Left kidney (tissue), 2 donors: ENCODE measurements around the gene PCDH9. TPM values are rescaled to one million over a fixed set of nuclear protein-coding genes. Genes with fewer than 3 reads are reported as not detected.
A peak's percentile ranks its signal among the peaks of the same experiment; 100 is the strongest.

Experiments
- DNase-seq: peaks from one replicate; pipeline ENCODE4 v3.0.0-alpha.2; 2013
- polyA plus RNA-seq: library from polyadenylated mRNA; unstranded; fragments of 120-200 nt; gene quantifications from one replicate; pipeline ENCODE4 v1.2.1, GENCODE V29; 2013; ENCODE audit not compliant: insufficient read length

The PCDH9 gene
- polyA plus RNA-seq, 1 donor = 15.3 TPM

DNA sequence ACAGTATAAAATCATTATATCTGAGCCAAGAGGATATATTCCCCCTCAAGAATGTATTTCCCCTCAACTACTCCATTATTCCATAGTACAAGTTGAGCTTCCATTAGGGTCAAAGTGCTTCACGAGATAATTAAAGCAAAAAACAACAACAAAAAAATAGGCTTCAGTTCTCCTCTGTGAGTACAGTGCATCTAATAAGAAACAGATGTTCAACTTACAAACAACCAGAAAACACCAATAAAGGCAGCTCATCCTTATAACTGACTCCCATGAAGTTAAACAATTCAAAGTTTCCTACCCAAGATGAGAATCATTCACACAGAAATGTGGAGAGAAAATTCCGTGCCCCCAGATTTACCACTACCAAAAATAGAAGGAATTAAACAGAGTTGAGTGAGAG, 854.4 kb downstream of the PCDH9 start:
- DNase-seq = no peak

DNA sequence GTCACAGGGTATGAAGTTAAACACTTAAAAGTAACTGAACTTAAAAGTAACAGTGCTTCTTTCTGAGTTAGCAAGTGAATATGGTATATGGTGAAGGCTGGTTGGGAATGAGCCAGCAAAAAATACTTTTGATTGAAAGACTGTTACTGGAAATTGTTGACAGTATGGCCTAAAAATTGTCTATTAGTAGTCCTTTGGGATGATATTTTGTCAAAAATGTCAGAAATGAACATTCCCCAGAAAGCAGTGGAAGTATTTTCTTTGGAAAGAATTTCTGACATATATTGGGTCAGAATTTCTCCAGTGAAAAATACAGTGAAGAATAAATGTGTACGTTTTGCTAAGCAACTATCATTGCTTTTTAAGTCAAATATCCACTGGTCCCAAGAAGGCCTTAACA, 860.5 kb downstream of the PCDH9 start:
- no peak for DNase-seq

DNA sequence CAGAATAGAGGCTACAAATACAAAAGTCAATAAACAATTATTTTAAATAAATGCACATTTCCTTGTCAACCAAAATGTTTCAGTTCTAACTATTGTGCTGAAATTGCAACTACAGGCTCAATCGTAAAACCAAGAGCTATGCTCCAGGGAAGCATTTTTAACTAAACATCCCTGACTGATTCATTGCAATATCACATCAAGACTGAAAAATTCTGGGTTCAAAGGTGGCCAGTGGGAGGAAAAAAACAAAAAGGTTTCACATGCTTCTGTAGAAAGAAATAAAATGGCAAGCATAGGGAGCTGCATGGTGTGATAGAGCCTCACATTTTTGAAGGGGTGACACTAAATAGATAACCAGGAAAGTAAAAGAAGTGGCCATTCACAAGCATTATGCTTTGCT, 862.8 kb downstream of the PCDH9 start:
- DNase-seq = no peak

DNA sequence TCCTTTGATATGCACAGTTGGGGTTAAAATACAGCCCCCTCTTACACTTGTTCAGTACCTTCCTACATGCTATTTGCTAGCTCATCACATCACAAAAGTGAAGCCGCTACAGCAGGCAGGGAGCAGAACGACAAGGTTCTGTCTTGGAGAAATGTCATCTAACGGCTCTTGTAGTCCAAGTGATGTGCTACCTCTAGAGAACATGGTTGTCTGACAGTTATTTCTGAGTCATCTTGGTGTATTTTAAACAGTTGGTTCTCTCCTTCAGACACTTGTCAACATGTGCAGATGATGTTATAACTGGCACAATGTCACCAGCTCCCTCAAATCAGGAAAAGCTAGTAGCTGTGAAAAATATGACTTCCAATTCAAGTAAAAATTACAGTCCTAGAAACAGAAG, 865.0 kb downstream of the PCDH9 start:
- no peak for DNase-seq

DNA sequence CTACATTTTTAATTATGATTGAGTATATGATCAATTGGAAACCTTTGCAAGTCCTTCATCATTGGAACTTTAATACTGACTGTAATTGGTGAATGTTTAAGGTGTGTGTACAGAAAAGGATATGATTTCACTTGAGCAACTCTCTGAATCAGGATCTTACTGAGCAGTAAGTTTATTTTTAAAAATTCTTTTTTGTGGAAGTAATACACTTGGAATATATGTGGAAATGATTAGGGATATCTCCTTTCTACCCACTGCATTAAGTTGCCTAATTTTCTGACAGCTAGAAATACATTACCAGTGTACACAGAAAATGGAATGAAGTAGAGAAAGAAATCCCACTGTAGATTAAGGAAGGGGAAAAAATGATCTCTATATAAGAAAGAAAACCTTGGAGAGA, 865.8 kb downstream of the PCDH9 start:
- DNase-seq = no peak

DNA sequence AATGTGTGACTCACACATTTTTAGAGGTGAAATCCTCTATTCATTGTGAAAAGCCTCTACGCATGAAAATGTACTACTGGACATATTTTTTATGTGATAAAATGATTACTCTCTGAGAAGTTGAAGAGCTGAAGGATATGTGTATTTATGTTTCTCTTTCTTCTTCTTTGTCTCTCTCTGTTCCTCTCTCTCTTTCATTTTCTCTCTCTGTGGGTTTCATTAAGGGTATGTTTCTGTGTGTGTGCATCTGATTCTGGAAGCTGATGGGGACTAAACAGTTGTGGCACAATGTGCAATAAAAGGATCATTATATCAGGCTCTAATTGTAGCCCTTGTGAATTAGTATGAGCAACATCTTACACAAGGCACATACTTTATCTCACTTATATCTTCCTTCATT, 867.7 kb downstream of the PCDH9 start:
- DNase-seq = no peak

DNA sequence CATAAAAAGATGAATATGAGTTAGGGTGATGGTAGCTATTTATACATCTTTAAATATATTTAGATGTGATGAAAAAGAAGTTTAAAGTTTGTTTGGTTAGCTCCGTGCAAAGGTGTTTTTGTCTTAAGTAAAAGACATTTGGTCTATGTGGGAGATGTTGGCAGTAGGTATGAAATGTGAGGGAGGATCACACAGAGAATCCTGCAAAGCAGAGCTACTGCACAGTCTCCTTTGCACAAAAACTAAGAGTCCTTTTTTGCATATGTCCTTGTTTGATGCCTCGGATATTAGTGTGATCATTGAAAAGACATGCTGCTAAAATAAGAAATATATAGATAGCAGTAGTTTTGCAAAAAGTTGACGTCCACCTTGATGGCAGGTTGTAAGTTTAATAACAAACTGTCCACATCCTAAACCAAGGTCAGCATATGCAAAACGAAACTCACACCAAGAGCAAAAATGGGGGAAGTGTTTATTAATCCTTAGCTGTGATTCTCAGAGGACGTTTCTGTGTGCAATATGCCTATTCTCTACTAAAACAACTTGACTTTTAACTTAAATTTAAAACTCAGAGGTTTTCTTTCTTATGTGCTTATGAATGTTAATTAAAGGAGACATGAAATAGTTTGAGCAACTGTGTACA, 870.1 kb downstream of the PCDH9 start:
- no peak for DNase-seq

DNA sequence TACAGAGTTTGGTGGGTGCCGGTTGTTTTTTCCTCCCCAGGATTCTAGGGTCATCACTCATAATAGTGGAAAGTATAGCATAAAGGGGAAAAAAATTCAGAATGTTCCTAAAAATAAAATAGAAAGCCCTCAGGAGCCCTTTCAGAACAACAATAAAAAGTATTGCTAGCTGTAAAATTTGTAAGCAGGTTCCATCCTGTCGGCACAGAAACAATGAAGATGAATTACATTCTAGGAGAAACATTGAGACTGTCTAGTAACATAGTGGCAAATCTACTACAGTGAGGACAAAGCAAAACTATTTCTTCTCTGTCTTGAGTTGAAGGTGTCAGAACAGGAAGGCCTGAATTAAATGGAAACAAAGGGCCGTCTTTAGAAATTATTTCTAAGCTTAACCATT, 870.7 kb downstream of the PCDH9 start:
- DNase-seq = no peak

DNA sequence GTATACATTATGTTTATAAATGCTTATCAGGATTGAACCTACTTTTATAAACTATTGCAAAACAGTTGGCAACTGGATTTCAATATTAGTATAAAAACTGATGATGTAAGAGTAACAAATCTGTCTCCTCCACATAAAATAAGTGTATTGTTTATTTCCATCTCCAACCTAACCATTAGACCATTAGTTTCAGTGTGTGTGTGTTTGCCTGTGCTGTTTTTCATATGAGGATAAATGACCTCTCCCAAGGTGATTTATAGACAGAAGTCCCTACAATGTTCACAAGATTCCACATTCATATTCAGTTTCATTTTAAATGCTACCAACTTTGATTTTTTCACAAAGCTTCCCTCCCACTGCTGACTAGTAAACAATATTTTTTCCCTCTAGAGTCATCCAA, 871.6 kb downstream of the PCDH9 start:
- DNase-seq = no peak

DNA sequence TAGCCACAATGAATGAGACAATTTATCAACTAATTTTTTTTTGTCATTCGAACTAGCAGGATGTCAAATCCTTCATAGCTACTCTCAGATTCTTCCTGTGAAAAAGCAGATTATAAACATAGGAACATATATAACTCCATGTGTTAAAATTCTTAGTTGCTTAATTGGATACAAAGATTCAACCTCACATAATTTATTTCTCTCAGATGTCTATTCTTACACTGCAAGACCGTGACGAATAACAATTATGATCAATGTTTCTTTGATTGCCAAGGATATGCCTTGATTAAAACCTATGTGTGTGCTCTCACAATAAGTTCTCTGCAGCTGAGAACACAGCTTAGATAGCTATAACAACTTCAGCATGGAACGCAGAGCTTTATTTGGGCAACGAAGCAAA, 872.7 kb downstream of the PCDH9 start:
- DNase-seq = no peak

DNA sequence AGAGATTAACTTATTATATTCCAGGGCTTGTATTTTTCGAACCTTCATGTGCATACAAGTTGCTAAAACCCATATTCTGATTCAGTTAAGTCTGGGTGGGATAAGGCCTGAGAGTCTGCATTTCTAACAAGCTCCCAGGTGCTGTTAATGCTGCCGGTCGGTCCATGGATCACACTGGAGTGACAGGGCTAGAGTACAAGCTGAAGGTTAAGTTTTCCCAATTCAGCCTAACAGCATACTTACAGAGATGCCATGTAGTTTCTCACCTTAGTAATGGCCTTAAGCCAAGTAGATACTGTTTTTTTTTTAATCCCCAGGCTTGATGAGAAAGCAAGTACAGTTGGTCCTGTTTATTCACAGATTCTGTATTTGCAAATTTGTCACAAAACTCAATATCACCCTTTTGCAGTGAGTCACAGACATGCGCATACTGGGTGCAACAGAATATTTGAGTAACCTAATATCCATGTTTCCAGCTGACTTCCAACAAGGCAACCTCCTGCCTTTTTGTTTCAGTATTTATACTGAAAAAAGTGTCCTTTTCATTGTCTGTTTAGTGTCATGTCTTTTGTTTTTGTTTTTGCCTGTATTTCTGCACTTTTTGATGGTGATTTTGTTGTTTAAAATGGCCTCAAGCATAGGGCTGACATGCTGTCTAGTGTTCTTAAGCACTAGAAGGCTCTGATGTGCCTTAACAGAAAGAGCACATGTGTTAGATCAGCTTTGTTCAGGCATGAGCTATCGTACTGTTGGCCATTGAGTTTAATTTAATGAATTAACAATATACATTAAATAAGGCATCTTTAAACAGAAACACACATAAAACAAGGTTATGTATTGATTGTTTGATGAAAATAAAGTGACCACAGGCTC, 875.0 kb downstream of the PCDH9 start:
- no peak for DNase-seq

DNA sequence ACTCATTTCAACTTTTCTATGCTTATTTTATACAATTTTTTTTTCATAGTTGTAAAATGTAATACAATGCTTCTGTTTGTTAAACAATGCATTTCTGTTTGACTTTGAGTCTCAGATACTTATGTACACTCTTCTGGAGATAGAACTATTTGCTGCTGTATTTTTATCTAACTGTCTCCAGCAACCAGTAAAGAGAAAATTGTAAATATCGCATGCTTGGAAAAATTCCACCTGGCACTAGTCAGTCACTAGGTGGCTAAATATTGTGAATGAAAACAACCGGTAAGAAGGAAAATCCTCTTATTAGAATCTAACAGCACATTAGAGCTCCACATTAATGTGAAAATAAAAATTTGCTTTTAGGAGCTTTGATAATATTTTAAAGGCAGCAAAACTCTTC, 876.5 kb downstream of the PCDH9 start:
- DNase-seq = no peak

DNA sequence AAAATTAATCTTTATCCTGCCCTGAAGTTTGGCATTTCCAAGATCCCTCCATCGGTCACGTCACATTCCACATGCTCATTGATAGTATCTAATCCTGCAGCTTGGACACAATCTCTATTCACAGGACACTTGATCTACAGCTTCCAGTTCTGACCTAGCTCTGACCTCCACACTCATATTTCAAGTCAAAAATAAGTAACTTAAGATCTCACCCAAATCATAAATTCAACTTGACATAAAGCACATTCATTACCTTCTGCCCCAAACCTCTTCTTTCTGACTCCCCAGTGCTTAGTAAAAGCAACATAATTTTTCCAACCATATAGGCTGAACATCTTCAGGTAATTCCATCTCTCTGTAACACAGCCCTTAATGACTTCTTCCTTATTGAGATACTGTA, 880.2 kb downstream of the PCDH9 start:
- no peak for DNase-seq

DNA sequence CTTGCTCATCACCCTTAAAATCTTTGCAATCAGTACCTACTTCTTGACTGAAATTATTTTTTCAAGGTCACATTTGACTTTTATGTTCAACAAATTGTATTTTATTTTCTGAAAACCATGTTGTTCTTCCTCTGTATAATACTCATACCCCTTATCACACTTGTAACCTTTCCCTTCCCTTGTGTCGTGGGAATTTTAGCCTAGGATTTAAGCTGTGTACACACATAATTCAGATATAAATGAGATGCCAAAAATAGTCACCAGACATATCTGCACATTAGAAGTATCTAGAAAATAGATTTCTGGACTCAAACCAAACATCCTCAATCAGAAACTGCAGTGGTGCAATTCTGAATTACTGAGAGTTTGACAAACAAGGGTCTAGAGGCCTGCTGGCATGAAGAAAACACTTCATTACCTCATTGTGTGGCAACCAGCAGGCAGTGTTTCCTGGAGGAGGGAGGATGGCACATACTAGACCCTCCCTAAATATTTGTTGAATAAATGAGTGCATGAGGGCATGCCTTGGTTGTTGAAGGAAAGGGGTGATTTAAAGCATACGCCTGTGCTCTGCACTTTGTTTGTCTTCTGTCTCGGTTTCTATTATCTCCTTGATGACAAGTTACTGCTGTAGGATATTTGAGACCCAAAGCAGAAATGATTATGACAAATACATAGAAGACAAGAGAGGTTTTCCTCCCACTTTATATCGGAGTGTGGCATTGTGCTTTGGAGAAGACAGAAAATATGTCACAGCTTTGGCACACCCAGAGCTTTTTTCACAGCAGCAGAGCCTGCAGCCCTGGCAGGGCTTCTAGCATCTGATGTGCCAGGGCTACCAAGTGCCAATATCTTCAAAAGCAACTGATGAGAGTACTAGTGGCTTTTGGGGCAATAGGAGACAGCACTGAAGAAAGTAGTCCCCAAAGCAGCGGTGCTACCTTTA, 881.1 kb downstream of the PCDH9 start:
- no peak for DNase-seq

DNA sequence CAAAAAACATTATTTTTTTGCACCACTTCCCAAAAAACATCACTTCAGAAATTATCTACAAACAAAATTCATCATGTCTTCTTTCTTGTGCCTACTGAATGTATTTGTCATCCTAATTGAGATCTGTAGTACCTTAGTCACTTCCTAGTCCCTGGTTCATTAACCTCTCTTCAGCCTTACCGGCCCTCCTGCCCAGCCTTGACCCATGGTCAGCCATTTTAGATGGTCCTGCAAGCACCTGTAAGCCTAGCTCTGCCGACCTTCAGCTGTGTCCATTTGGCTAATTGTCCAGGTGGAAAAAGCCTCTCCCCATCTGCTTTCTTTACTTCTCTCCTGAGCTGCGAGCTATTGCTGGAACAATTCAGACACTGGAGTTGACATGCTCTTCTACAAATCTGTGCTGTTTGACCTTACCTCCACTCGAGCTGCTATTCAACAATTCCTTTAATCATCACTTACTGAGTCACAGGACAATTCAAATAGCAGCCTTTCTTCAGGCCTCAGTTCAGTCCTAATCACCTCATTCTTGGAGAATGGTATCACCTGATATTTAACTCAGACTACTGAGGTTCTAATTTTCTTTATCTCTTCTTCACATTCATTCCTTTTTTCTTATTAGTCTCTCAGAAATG, 882.5 kb downstream of the PCDH9 start:
- no peak for DNase-seq

DNA sequence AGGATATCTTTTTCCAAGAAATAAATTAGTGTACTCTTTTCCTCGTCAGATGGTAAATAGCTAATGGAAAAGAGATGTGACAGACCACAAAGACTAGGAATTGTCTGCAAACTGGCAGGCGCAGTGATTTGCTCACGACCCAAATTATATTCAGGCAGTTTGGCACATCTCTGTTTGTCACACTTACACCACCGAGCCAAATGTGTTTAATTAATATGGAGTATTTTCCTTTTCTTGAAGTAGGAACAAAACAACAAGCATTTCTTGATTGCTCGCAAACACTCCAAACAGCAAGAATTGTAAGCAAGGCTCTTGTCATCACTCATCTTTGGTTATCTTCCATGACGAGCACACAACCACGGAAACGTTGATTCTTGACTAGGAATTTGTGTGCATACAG, 884.2 kb downstream of the PCDH9 start:
- no peak for DNase-seq

DNA sequence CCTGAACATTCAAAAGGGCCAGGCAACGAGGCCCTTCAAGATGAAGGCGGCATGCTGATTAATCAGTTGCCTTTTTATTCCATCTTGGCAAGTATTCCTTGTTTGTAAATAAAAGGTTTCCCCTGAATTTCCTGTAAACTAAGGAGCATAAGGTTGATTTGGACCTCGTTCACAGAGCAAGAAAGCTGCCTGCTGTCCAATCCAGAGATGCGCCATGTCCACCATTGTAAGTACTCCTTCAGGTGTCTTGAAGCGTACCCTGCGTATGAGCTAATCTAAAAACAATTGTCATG, 884.7 kb downstream of the PCDH9 start:
- no peak for DNase-seq

DNA sequence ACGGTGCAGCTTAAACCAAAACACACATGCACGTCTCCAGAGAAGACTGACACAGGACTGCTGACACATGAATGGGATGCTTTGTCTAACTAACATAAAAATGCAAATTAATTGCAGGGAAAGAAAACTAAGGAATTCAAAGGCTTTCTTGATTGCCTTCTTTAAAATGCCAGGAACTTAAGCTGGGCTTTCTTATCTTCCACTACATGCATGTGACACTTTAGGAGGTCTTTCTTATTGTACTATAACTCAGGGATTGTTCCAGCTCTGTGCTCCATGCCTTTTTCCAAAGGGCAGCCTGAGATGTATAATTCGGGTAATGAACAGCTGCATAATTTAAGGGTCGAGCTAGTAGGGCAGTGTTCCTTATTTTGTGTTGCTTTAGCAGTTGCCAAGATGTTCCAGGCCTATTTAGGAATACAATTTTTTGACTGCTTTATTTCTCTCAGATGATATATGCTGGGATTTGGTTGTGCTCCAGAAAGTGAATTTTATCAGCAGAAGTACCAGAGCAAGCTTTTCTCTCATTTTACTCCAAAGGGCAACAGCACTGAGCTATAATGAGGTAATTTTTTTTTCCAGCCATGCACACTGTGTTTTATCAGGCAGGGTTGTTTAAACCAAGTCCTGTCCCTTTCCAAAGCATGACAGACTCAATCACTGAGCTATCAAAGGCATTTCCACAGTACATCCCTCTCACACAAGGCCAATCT, 885.2 kb downstream of the PCDH9 start:
- peak; percentile 72 for DNase-seq

DNA sequence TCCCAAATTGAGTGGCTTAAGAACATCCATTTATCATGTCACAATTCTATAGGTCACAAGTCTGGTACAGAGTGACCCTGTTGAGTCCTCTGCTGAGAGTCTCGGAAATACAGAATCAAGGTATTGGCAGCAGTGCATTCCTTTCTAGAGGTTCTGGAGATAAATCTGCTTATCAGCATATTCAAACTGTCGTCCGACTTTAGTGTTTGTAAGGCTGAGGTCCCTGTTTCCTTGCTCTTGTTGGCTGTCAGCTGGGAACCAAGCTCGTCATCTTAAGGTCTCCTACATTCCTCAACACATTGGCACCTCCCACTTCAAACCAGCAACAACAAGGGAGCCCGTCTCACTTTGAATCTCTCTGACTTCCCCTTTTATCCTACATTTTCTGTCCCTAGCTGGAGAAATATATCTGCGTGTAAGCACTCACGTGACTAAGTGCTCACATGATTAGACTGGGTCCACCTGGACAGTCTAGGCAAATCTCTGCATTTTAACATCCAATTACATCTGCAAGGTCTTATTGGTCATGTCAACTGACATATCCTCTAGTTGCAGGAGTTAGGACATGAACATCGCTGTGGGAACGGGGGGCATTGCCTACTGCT, 886.8 kb downstream of the PCDH9 start:
- DNase-seq = no peak

DNA sequence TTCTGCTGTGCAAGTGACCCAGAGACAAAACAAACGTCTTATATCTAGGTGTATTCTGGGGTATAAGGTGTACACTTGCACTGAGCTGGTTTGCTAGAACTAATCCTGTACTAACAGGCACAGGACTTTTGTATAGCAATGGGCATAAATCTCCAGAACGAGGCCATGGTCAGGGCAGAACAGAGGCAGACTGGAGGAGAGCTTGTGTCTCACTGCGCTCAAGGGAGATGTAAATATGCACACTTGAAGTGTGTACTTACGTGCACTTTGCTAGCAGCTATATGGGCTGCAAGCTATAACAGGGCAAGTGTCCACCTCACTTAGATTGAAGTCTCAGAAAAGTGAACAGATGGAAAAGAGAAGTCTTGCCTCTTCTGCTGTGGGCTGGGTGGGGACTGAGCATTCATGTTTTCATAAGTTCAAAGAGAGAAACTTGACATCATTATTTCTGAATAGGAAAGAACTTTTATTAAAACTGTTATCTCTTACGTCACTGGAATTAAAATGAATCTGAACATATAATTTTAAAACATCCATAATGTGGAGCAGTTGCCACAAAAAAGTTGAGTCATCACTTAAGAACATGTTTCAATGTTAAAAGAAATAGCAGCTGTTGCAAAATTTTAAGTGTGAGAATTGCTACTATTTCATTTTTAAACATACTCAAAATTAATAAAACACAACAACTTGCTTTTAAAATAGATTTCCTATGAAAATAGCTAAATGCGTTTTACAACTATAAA, 888.3 kb downstream of the PCDH9 start:
- no peak for DNase-seq

DNA sequence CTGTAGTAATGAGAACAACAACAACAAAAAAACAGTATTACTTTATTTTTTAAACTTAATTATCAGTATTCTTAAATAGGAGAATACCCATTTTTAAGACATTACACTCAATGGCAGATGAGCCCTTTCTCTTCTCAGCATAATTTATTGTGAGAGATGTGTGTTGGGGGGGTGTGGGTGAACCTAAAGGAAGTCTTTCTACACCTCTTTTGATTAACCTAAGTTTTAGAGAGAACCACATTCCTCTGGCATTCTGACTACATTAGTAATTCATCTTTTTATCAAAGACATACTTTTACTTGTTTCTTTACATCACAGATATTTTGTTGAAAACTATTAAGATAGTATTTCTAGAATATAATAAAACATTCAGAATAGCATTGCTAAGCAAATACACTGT, 890.9 kb downstream of the PCDH9 start:
- DNase-seq = no peak
